Activated CD4-positive, alpha-beta T cell treated with anti-CD3 and anti-CD28 coated beads, Interleukin-2, amount 10 ng/mL, durations not matched to agents 7 days and 5 days (primary cell): Measurements from ENCODE around the gene ZMYND8. TPM values are rescaled to one million over a fixed set of nuclear protein-coding genes. Genes with fewer than 3 reads are reported as not detected.
A peak's percentile ranks its signal among the peaks of the same experiment; 100 is the strongest.
"Not testable (repeated sequence)": the region's sequence is repeated elsewhere in the genome, so short reads cannot be mapped to it uniquely, and the experiment has no call there.

Experiments
- CTCF ChIA-PET: fragments of 350-600 bp; sonication (Branson Sonifier 250); formaldehyde crosslinking; loops from one replicate; lab custom pipeline; 2021; ENCODE audit warnings: antibody characterized with exemption; lab: Charles Lee
- POLR2A ChIA-PET: fragments of 350-600 bp; sonication (Branson Sonifier 250); formaldehyde crosslinking; loops from one replicate; lab custom pipeline; 2021; ENCODE audit warnings: antibody characterized with exemption; lab: Charles Lee
- DNase-seq: peaks from one replicate; pipeline ENCODE4 v3.0.0-alpha.2; 2020
- H3K27ac Mint-ChIP-seq: one replicate; pipeline ENCODE4 v1.8.0; 2021; ENCODE audit warnings: mild to moderate bottlenecking, moderate library complexity, mixed read lengths
- H3K27me3 Mint-ChIP-seq: one replicate; pipeline ENCODE4 v1.8.0; 2021; ENCODE audit warnings: mixed read lengths
- H3K36me3 Mint-ChIP-seq: one replicate; pipeline ENCODE4 v1.8.0; 2021; ENCODE audit warnings: low read depth, mixed read lengths
- H3K4me1 Mint-ChIP-seq: one replicate; pipeline ENCODE4 v1.8.0; 2021; ENCODE audit warnings: mixed read lengths
- H3K4me3 Mint-ChIP-seq: one replicate; pipeline ENCODE4 v1.8.0; 2021; ENCODE audit warnings: mild to moderate bottlenecking, moderate library complexity, mixed read lengths
- H3K9me3 Mint-ChIP-seq: one replicate; pipeline ENCODE4 v1.8.0; 2021; ENCODE audit warnings: mixed read lengths
- total RNA-seq, 2 experiments: library from RNA; stranded (reverse); gene quantifications; one replicate each; pipeline ENCODE4 v1.2.3, GENCODE V29; 2021

ZMYND8 gene
- total RNA-seq, 2 experiments from 2014 or later, result 44.6 to 55.6 TPM

GRCh38 chr20:47366301-47366700 lies 9.8 kb upstream of the ZMYND8 start:
- H3K27me3 Mint-ChIP-seq, H3K27ac Mint-ChIP-seq, H3K36me3 Mint-ChIP-seq, H3K9me3 Mint-ChIP-seq, H3K4me3 Mint-ChIP-seq, DNase-seq: not testable (repeated sequence)
- POLR2A ChIA-PET, result interaction anchor here (0.6 kb wide), 1 partner anchor 164 kb away, joined by 3 read pairs; no protein-coding TSS in a partner anchor
- CTCF ChIA-PET, result interaction anchor here (0.6 to 2.1 kb wide), 5 partner anchors 15 to 98 kb away, joined by 3 to 8 read pairs (median 6); no protein-coding TSS in a partner anchor
- peaks cover 20% of the 10 kb centered on the region for H3K4me1 Mint-ChIP-seq

- DNase-seq, result no peak
- Mint-ChIP-seq H3K27me3 (no peaks in the 10 kb centered on the region), H3K4me1 (peaks cover 20% of the 10 kb centered on the region), H3K4me3 (no peak overlapping the region), H3K36me3 (no peaks in the 10 kb centered on the region), H3K27ac (peak overlapping the region; percentile 5), H3K9me3 (no peaks in the 10 kb centered on the region)
- ChIA-PET POLR2A (no interaction called here), CTCF (interaction anchor here (0.6 to 2.1 kb wide), 3 partner anchors 17 to 19 kb away, joined by 3 to 8 read pairs (median 4); no protein-coding TSS in a partner anchor)
These were observed 8.7 kb upstream of the ZMYND8 start for GRCh38 chr20:47365023-47365764.

DNA sequence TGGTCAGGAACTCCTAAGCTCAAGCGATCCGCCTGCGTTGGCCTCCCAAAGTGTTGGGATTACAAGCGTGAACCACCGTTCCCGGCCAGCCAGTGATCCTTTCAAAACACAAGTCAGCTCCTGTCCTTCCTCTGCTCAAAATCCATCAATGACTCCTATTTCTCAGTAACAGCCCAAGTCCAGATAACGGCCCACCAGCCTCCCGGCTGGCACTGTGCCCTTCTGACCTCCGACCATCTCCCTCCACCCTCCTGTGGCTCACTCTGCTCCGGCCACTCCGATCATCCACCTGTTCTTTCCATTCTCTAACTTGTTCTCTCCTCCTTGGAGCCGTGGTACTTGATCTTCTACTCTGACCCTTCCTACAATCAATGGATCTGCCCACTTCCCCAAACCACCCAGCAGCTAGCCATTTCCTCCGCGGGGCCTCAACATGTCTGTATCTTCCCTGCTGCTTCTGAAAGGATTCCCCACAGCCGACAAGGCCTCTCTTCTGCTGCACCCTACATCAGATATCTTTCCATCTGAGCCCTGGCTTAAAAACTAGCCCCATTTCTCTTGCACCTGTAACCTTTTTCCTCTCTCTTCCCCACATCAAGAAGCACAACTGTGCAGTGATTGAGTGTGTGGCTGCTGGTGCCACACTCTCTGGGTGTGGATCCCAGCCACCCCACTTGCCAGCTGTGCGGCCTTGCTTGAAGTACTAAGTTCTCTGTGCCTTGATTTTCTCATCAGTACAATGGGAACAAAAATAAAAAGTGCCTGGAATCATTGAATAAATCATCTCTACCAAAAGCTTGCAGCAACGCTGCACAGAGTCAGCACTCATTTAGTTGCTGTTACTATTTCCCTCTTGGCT lies 6.1 kb upstream of the ZMYND8 start:
- H3K27me3 Mint-ChIP-seq, result no peaks in the 10 kb centered on the region
- ChIA-PET POLR2A (no interaction called here), CTCF (interaction anchor here (0.6 to 0.9 kb wide), 7 partner anchors 12 to 1483 kb away, joined by 3 to 4 read pairs (median 3); no protein-coding TSS in a partner anchor)
- no peaks in the 10 kb centered on the region for H3K9me3 Mint-ChIP-seq
- no peak overlapping the region for H3K4me3 Mint-ChIP-seq
- H3K36me3 Mint-ChIP-seq, result no peaks in the 10 kb centered on the region
- peaks cover 40% of the 10 kb centered on the region for H3K4me1 Mint-ChIP-seq
- no peak overlapping the region for H3K27ac Mint-ChIP-seq
- no peak for DNase-seq

DNA sequence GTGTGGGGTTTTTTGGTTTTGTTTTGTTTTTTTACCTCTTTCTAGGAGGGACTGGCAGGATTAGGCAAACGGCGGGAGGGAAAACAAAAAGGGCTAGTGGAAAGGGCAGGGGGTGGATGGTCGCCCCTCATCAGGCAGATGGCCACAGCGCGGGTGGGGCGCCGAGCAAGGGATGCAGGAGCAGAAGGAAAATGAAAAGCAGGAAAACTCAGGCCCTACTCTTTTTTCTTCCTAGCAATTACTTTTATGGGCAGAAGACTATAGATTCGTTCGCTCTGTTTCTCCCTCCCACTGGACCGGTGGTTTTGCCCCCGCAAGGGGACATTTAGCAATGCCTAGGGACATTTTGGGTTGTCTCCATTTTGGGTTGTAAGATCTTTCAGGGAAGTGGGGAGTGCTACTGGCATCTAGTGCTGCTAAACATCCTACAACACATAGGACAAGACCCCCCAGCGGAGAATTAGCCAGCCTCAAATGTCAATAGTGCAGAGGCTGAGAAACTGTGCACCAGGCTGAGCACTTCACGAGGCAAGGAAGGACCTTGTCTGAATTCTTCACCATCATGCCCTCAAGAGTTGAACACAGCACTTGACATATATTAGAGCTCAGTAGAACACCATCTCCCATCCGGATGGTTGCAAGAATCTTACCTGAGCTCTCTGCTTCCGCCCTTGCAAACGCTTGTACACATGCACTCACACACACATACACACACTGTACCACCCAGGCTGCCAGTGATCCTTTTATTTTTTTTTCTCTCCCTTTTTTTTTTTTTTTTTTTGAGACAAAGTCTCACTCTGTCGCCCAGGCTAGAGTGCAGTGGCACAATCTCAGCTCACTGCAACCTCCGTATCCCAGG lies 4.8 kb upstream of the ZMYND8 start:
- no peak overlapping the region for H3K27ac Mint-ChIP-seq
- H3K27me3 Mint-ChIP-seq, result no peaks in the 10 kb centered on the region

GRCh38 chr20:47360297-47361056 lies 4.0 kb upstream of the ZMYND8 start:
- Mint-ChIP-seq H3K4me3 (no peak overlapping the region), H3K27ac (no peak overlapping the region), H3K27me3 (no peaks in the 10 kb centered on the region), H3K4me1 (peaks cover 56% of the 10 kb centered on the region), H3K36me3 (peaks cover 4% of the 10 kb centered on the region), H3K9me3 (no peaks in the 10 kb centered on the region)
- CTCF ChIA-PET, result interaction anchor here (1.0 to 9.0 kb wide), 3 partner anchors 9 to 88 kb away, joined by 3 to 81 read pairs (median 5); no protein-coding TSS in a partner anchor
- no peak for DNase-seq
- POLR2A ChIA-PET, result no interaction called here

More for the DNA sequence above, 4.8 kb upstream of the ZMYND8 start:
- Mint-ChIP-seq H3K9me3 (no peaks in the 10 kb centered on the region), H3K4me1 (peaks cover 51% of the 10 kb centered on the region), H3K36me3 (no peaks in the 10 kb centered on the region), H3K4me3 (no peak overlapping the region)
- CTCF ChIA-PET, result interaction anchor here (0.6 to 9.0 kb wide), 6 partner anchors 10 to 88 kb away, joined by 3 to 81 read pairs (median 3); no protein-coding TSS in a partner anchor
- DNase-seq, result no peak
- POLR2A ChIA-PET, result no interaction called here

DNA sequence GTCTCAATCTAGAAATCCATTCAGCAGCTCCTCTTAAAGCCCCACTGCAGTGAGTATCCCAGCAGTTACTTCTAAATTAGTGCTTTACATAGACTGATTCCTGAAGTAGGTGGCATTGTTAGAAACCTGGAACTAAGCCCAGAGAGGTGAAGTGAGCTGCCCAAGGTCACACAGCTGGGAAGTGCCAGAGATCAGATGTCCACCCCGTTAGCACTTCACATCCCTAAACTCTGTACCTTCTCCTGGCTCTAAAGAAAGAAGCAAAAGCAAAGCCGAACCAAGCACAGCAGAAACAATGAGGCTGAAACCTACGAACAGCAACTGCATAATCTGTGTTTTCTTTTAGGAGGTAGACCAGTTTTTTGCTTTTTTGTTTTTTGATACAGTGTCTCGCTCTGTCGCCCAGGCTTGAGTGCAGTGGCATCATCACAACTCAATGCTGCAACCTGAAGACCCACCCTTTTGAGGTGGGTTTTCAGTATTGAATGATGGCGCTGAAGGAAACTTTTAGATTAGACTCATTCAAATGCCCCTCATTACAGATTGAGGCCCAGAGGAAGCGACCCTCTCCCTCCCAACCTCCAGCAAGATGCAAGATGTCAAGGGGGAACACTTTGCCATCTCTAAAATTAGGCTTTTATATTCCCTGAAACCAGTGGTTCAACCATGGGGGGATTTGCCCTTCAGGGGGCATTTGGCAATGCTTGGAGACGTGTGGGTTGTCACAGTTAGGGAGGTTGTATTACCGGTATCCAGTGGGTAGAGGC lies 3.2 kb upstream of the ZMYND8 start:
- H3K4me3 Mint-ChIP-seq, result no peak overlapping the region
- no peaks in the 10 kb centered on the region for H3K9me3 Mint-ChIP-seq
- POLR2A ChIA-PET, result interaction anchor here (1.5 kb wide), 1 partner anchor 10 kb away, joined by 5 read pairs; no protein-coding TSS in a partner anchor

GRCh38 chr20:47358672-47359529 lies 2.4 kb upstream of the ZMYND8 start:
- Mint-ChIP-seq H3K4me3 (no peak overlapping the region), H3K4me1 (peaks cover 66% of the 10 kb centered on the region), H3K36me3 (peaks cover 15% of the 10 kb centered on the region), H3K27ac (peak overlapping the region; percentile 74), H3K27me3 (no peaks in the 10 kb centered on the region), H3K9me3 (no peaks in the 10 kb centered on the region)
- ChIA-PET POLR2A (interaction anchor here (1.5 kb wide), 1 partner anchor 9 kb away, joined by 5 read pairs; no protein-coding TSS in a partner anchor), CTCF (interaction anchor here (0.5 to 9.0 kb wide), 4 partner anchors 10 to 202 kb away, joined by 3 to 81 read pairs (median 4); no protein-coding TSS in a partner anchor)
- DNase-seq, result no peak

More for the DNA sequence above, 3.2 kb upstream of the ZMYND8 start:
- Mint-ChIP-seq H3K4me1 (peaks cover 58% of the 10 kb centered on the region), H3K36me3 (peaks cover 12% of the 10 kb centered on the region), H3K27ac (peak overlapping the region; percentile 74), H3K27me3 (no peaks in the 10 kb centered on the region)
- CTCF ChIA-PET, result interaction anchor here (1.0 to 9.0 kb wide), 4 partner anchors 8 to 201 kb away, joined by 3 to 81 read pairs (median 5); no protein-coding TSS in a partner anchor
- no peak for DNase-seq

- H3K4me1 Mint-ChIP-seq, result peaks cover 70% of the 10 kb centered on the region
- CTCF ChIA-PET, result interaction anchor here (0.5 to 9.0 kb wide), 7 partner anchors 9 to 202 kb away, joined by 3 to 81 read pairs (median 3); no protein-coding TSS in a partner anchor
- DNase-seq, result no peak
- POLR2A ChIA-PET, result interaction anchor here (1.5 kb wide), 1 partner anchor 8 kb away, joined by 5 read pairs; no protein-coding TSS in a partner anchor
- no peaks in the 10 kb centered on the region for H3K9me3 Mint-ChIP-seq
- H3K27ac Mint-ChIP-seq, result peak overlapping the region; percentile 99
- no peaks in the 10 kb centered on the region for H3K27me3 Mint-ChIP-seq
- peak overlapping the region; percentile 92 for H3K4me3 Mint-ChIP-seq
- peaks cover 18% of the 10 kb centered on the region for H3K36me3 Mint-ChIP-seq
These were observed 1.7 kb upstream of the ZMYND8 start for GRCh38 chr20:47358039-47358671.

- Mint-ChIP-seq H3K9me3 (no peaks in the 10 kb centered on the region), H3K27me3 (no peaks in the 10 kb centered on the region), H3K27ac (peak overlapping the region; percentile 99), H3K36me3 (peaks cover 23% of the 10 kb centered on the region), H3K4me3 (peak overlapping the region; percentile 92), H3K4me1 (peaks cover 65% of the 10 kb centered on the region)
- DNase-seq, result peak; percentile 73
- ChIA-PET CTCF (interaction anchor here (1.0 to 9.0 kb wide), 7 partner anchors 15 to 161 kb away, joined by 3 to 81 read pairs (median 4); no protein-coding TSS in a partner anchor), POLR2A (interaction anchor here (1.4 kb wide), 1 partner anchor 83 kb away, joined by 4 read pairs; no protein-coding TSS in a partner anchor)
These were observed 968 bp upstream of the ZMYND8 start for GRCh38 chr20:47357296-47358038.
